HG03521 (cell line): ENCODE data around the gene PACS1.
"Not testable (repeated sequence)": the region's sequence is repeated elsewhere in the genome, so short reads cannot be mapped to it uniquely, and the experiment has no call there.

Source experiments
- ATAC-seq: cut with Tn5 transposase; IDR thresholded peaks from one replicate; pipeline ENCODE4 v1.9.1; 2021; ENCODE audit warnings: mild to moderate bottlenecking, moderate library complexity; ENCODE audit not compliant: unreplicated experiment

The PACS1 gene

DNA sequence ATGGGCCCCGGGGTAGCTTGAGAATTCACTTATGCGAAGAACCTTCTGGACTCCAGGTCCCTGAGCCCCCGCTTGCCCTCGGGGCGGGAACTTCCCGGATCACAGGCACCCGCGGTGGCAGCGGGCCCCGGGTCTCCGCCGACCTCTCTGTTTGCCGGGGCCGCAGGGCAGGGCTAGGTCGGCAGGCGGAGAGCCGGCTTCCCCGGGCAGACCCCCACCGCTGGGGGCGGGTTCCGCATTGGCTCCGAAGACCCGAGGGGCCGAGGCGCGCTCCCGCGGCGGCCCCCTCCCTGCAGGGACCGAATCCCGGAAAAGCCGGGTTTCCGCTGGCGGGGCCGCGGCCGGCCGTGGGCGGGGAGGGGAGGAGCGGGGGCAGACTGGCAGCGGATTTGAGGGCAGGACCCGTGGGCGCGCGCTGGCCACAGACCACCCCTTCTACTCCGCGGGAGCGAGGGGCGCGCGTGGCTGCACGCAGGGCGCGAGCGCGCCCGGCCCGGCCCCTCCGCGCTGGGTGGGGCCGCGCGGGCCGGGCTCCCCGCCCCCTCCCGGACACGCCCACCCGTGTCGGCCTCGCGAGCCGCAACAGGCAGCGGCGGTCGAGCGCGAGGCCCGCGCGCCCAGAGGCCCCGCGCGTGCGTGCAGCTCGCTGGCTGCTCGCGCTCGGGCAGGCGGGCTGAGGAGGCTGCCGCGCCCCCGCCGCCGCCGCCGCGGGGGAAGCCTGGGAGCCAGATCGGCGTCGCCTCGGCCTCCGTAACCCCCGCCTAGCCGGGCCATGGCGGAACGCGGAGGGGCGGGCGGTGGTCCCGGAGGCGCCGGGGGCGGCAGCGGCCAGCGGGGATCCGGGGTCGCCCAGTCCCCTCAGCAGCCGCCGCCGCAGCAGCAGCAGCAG lies at the start of gene PACS1:
TSS of gene PACS1 (plus strand) at position 558 of the 889 bp plus-strand sequence. CDS start at position 773, 215 bp downstream.
- ATAC-seq: peak; percentile 57

DNA sequence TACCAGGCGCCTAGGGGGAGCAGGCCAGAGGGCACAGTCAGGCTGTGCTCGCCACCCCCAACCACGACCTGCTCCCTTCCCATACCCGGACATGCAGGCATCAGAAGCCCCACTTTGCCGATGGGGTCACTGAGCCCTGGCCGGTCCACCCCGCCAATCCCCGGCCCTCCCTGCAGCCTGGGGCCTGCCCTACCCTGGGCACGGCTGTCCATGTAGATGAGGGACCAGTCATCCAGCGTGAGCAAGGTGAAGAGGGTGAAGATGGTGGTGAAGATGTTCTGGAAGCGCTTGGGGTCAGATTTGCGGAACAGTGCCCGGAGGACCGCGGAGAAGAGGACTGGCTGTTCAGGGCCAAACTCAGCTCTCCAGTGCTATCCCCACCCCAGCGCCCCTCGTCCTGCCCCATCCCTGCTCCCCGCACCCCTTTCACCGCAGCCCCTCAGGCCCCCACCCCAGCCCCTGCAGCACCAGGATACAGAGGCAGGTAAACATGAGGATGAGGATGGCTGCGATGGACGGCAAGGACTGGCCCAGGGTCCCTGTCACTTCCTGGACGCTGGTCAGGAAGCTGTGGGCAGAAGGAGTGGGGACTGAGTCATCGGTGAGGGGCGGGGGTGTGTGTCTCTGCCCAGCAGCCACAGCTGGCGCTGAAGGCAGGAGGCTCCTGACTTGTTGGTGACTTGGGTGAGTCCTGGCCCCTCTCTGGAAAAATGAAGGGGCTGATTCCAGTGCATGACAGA lies 49.3 kb upstream of the PACS1 start:
- ATAC-seq: no peak

DNA sequence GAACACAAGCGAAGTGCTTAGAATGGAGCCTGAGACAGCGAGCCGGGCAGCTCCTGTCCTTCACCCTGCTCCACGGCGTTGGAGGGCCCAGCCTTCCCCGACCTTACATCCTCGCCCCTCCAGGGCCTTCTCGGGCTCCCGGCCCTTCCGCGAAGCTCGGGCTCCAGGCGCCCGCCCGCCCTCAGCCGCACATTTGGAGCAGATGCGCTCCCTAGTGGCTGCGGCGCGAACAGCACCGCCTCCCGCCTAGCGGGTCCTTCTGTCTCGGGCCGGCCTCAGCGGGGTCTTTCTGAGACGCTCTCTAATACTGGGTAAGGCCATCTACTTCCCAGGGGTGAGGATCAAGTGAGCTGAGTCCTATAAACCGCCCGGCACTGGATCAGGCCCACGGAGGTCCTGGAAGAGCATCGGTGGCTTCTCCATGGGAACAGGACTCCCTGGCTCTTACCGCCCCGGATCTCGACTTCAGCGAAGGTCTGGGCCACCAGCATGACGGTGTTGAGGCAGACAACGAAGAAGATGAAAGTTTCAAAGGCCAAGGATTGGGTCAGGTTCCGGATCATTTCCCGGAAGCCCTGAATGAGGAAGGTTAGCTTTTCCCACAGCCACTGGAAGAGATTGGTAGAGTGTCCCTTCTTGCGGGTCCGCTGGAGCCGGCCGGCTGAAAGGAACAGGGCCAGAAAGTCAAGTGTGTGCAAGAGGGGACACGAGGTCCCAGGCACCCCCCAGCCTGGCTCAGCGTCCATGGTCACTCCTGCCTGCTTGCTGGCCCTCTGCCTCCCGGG lies 47.5 kb upstream of the PACS1 start:
- ATAC-seq: no peak

DNA sequence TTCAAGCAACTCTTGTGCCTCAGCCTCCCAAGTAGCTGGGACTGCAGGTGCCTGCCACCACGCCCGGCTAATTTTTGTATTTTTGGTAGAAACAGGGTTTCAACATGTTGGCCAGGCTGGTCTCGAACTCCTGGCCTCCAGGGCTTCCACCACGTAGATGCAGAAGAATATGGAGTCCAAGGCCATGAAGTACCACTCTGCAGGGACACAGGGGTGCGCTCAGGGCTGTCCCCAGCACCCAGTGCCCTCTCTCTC lies 47.0 kb upstream of the PACS1 start:
- ATAC-seq: not testable (repeated sequence)

DNA sequence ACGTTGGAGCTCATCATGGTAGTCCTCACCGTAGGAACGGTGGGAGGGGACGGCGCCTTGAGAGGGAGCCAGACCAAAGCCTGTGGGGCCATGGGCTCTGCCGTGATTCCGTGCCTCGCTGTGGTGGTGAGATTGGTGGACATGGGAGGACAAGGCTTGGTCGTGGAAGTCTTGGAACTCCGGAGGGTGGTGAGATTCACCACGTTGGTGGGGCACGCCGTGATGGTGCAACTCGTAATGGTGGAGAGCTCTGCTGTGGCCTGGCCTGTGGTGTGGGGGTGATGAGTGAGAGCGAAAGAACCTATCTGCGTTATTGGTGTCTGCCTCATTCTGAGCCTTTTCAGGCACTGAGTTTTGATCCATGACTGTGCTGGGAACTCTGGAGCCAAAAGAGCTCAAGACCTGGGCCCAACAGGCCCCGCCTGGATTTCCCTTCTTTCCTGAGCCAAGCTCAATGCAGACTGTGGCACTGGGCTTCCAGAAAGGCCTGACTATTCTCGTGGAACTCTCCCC lies 44.0 kb upstream of the PACS1 start, which contains the start of gene CATSPER1:
TSS of gene CATSPER1 (minus strand) at position 463 of the 513 bp plus-strand sequence. CDS start at position 363, 100 bp downstream.
- ATAC-seq: no peak

DNA sequence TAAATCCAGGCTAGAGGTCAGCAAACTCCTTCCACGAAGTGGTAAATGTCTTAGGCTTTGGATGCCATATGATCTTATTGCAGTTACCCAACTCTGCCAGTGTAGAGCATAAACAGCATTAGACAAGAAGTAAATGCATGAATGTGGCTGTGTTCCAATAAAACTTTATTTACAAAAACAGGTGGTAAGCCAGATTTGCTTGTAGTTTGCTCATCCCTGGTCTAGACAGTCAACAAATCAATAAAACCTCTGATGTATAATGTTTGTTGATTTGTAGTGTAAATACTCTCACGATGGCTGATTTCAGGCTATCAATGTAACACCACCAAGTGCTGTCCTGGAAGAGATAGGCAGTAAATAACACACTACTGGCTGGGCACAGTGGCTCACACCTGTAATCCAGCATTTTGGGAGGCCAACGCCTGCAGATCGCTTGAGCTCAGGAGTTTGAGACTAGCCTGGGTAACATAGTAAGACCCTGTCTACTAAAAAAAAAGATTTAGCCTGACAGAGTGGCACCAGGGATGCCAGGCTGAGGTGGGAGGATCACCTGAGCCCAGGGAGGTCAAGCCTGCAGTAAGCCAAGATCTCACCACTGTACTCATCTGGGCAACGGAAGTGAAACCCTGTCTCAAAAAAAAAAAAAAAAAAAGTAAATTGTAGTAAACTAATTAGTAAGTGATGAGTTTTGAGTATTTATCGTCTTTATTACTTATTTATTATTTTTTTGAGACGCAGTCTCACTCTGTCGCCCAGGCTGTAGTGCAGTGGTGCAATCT lies 36.9 kb upstream of the PACS1 start:
- no peak for ATAC-seq

DNA sequence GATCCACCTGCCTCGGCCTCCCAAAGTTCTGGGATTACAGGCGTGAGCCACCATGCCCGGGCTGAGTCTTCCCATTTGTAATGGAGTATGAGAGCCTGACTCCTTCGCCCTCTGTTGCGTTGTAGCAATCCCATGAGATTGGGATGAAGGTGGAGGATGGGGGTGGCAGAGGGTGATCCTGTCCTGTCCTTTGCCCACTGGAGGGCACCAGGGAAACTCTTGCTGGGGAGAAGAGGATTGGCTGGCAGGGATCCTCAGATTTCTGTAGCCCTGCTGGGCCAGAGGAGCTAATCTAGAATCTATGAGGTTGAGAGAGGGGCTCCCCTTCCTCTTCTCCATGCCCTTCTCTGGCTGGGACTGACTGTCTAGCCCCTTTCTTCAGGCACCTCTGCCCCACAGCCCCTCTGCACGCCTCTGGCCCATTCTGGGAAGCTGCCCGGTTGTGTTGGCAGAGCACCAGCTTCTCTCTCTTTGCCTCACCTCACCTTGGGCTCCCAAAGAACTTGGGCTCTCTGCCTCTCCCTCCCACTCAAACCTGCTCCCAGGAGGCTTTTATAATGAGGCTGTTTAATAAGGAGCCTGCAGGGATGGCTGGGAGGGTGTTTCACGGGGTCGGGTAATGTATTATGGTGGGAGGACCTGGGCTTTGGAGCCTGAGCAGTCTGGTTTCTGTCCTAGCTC lies 34.3 kb upstream of the PACS1 start:
- ATAC-seq: no peak

DNA sequence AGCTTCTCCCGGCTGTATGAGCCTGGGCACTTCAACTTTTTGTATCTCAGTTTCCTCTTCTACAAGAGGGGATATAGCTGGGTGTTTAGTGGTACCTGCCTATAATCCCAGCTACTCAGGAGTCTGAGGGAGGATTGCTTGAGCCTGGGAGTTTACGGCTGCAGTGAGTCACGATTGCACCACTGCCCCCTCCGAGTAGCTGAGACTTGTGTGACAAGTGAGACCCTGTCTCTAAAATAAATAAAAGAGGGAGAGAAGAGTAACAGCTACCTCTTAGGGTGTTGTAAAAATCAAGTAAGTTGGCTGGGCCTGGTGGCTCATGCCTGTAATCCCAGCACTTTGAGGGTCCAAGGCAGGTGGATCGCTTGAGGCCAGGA lies 33.8 kb upstream of the PACS1 start:
- no peak for ATAC-seq

DNA sequence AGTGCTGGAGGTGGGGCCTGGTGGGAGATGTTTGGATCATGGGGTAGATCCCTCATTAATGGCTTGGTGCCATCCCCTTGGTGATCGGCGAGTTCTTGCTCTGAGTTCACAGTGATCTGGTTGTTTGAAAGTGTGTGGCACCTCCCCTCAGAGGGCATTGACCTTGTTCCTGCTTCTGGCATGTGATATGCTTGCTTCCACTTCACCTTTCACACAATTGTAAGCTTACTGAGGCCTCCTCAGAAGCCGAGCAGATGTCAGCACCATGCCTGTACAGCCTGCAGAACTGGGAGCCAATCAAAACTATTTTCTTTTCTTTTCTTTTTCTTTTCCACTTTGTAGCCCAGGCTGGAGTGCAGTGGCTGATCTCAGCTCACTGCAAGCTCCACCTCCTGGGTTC lies 32.7 kb upstream of the PACS1 start:
- ATAC-seq: no peak

DNA sequence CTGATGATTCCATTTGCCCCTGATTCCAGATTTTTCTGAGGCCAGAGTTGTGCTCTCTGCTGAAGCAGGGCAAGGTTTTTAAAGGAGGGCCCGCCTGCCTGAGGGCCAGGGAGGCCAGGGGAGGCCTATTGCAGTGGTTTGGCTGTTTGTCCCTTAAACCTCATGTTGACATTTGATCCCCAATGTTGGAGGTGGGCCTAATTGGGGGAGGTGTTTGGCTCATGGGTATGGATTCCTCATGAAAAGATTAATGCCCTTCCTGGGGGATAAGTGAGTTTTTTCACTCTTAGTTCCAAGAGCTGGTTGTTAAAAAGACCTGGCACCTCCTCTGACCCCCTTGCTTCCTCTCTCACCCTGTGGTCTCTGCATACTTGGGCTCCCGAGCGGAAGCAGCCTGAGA lies 30.3 kb upstream of the PACS1 start:
- ATAC-seq: no peak

DNA sequence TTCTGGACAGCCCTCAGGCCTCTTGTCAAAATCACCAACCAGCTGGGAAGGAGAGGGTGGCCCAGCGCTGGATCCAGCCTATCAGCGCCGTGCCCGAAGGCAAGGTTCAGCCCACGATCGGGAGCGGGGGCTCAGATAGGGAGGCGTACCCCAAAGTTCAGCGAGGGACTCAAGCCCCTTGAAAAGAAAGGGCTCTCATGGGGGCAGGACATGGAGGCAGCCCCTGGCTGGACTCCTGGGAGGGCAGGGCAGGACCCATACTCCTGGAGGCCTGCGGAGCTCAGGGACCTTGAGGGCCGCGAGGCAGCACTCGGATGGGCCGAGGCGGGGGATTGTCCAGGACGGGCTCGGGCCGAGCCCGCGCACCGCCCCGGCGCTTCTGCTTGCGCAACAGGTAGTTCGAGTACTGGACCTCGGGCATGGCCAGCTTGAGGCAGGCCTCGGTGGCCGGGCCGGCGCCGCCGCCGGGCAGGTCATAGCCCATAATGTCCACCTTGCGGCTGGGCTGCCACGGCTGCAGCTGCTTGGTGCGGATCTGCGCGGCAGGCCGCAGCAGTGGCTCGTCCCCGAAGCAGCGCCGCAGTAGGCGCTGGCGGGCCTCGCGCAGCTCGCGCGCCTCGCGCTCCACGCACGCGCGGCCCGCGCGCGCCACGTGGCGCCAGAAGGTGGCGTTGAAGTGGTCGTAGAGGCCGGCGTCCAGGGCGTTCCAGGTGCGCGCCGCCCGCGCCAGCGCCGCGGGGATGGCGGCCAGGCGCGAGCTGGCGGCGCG lies 27.7 kb upstream of the PACS1 start:
- ATAC-seq: no peak

DNA sequence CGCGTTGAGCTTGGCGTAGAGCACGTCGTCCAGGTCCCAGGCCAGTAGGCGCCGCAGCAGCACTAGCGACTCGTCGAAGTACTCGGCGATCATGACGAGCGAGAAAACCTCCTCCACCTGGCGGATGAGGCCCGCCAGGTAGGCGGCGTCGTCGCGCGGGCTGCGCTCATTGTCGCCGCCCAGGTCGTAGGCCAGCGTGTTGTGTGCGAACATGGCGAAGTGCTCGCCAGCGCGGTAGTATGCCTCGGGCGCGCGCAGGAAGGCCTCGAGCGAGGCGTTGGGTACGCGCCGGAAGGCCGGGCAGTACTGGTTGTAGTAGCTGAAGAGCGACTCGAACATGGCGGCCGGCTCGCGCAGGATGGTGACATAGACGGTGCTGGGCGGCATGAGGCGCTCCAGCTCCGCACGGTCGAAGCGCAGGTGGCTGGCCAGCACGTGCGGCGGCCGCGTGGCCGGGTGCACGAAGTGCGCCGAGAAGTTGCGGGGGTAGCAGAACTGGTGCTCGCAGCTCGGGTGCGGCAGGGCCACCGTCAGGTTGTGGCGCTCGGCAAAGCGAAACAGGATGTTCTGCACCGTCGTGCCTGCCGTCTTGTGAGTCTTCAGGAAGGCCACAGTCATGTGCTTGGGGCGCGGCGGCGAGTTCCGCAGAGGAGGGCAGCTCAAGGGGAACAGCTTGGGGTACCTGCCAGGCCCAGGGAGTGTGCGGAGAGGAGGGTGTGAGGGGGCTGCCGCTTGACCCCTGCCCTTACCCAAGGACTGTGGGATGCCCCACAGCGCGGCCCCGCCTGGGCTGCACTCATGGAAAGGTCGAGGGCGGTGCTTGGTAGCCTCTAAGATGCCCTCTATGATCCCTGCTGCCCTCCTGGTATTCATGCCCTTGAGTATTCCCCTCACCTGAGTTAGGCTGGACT lies 26.8 kb upstream of the PACS1 start:
- no peak for ATAC-seq

DNA sequence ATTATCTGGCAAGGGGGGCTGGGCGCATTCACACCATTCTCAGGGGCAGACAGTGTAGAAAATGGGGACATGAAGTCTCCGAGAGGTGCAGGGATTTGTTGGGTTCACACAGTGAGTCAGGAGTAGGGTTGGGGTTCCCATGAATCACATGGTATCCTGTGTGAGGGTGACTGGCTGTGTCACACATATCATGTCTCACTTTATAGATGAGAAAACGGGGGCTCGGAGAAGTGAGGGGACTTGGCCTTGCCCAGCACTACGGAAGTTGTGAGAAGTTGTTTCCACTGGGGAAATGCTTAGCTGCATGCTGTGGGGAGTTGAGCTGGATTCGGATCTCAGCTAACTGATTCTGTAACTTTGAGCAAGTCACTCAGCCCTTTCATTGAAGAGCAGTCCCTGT lies 25.3 kb upstream of the PACS1 start:
- ATAC-seq: no peak

DNA sequence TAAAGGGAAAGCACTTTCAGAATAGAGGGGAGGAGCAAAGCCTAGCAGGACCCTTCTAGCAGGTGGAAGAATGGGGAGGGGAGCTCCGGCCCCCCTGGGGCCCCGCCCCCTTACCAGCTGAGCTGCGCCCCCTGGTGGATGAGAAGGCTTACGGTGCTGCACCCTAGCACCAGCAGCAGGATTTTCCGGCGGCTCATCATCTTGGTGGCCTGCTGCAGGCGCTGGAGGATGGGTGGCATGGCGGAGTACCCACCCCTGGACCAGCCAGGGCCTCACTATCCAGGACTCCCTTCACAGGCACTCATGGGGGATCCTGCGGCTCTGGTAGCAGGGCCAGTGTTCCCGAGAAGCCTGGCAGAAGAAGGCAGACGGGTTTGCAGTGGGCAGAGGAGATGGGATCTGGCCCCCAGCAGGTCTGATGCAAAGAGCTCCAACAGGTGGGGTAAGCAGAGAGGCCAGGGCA lies 24.9 kb upstream of the PACS1 start:
- ATAC-seq: peak; percentile 59

DNA sequence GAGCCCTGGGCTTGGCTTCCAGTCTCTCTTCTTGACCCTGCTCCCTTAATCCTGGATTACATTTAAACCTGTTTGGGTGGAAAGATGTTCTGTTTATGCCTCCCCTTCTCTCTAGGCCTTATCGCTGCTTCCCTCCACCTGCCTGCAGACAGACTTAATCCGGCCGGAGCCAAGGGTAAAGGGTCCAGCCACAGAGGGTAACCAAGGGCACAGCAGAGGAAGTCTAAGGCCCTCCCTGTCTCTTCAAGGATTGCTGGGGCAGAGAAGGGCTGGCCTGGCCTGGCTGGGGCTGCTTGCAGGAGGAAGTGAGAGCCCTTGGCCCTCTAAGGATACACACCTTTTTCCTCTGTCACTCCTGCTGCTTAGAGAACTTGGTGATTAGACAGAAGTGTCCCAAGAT lies 23.2 kb upstream of the PACS1 start:
- ATAC-seq: no peak

DNA sequence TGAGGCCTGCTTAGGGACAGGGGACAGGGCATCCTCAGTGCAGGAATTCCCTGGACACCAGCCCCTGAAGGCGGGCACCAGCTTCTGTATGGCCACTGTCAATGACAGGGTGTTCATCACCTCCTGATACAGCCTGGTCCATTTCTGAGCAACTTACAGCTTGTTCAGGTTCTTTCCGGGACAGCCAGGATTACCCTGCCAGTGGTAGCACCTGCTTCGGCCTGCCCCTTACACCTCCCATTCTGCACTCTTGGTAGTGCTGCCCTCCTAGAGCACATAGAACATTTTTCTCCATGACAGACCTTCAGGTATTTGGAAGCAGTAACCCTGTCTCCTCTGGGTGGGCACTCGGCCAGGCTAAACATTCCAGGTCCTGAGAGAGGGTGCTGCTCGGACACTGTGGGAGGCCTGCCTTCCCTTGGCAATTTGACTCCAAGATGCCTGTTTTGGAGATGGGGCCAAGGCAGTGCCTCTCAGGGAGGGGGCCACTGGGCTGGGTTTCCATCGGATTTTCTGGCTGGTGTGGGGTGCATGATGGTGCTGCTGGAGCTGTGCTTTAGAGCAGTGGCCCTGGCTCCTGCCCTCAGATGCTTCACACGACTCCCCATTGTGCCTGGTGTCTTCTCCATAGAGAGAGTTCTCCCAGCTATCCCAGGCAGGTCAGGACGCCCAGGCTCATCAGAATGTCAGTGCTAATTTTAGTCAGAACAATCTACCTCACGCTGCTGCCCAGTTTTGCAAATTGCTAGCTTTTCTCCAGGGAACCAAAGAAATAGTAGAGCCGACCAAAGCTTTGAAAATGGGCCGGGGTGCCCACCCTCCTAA lies 22.3 kb upstream of the PACS1 start:
- no peak for ATAC-seq
